Measurements from ENCODE around the gene ZNF236.

DNA sequence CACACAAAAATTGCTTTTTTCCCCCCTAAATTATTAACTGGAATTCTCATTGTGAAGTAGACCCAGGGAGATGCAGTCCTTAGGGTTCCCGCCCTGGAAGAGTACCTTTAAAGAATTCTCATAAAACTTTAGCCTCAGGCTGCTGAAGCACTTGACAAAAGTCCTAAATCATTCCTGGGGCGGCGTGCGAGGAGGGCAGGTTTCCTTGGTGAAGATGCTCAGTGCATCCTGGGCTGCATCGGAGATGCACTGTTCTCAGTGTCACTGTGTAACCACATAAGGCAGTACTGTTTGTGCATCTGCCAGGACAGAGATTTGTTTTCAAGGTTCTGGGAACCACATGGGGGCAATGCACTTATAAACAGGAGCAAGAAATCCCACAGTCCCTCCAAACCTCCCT is 62.6 kb downstream of the ZNF236 start:
- TF ChIP-seq, protein P1, sequence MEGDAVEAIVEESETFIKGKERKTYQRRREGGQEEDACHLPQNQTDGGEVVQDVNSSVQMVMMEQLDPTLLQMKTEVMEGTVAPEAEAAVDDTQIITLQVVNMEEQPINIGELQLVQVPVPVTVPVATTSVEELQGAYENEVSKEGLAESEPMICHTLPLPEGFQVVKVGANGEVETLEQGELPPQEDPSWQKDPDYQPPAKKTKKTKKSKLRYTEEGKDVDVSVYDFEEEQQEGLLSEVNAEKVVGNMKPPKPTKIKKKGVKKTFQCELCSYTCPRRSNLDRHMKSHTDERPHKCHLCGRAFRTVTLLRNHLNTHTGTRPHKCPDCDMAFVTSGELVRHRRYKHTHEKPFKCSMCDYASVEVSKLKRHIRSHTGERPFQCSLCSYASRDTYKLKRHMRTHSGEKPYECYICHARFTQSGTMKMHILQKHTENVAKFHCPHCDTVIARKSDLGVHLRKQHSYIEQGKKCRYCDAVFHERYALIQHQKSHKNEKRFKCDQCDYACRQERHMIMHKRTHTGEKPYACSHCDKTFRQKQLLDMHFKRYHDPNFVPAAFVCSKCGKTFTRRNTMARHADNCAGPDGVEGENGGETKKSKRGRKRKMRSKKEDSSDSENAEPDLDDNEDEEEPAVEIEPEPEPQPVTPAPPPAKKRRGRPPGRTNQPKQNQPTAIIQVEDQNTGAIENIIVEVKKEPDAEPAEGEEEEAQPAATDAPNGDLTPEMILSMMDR (IDR thresholded peaks at IDR 0.05; ENCODE audit: low read length): no peak
- TF ChIP-seq EZH2 (IDR thresholded peaks at IDR 0.05; ENCODE audit: borderline replicate concordance, low read length): no peak
